Mesenchymal stem cell (in vitro differentiated cells and primary cell): ENCODE results near the gene SNX8.

ENCODE experiments used
- DNase-seq: peaks from one replicate; pipeline ENCODE4 v3.0.0-alpha.2; 2013
- H2AFZ ChIP-seq: one replicate; pipeline ENCODE4 v1.6.1; 2013; ENCODE audit warnings: low read depth, mild to moderate bottlenecking, control low read depth, inconsistent platforms, low read length, moderate library complexity
- H2AK5ac ChIP-seq: 2 replicates; pipeline ENCODE4 v1.6.1; 2013; ENCODE audit warnings: low read length, moderate library complexity, mild to moderate bottlenecking, inconsistent platforms; ENCODE audit not compliant: severe bottlenecking
- H2BK120ac ChIP-seq: one replicate; pipeline ENCODE4 v1.6.1; 2013; ENCODE audit warnings: low read depth, mild to moderate bottlenecking, inconsistent platforms, low read length, moderate library complexity
- H2BK12ac ChIP-seq, 2 experiments: one replicate each; pipeline ENCODE4 v1.6.1; 2013; ENCODE audit warnings: inconsistent platforms in 2 of 2, low read length in 2 of 2, mild to moderate bottlenecking in 2 of 2, moderate library complexity in 2 of 2, control low read depth in 1 of 2
- H2BK15ac ChIP-seq: one replicate; pipeline ENCODE4 v1.6.1; 2013; ENCODE audit warnings: mild to moderate bottlenecking, low read depth, inconsistent platforms; ENCODE audit not compliant: poor library complexity, severe bottlenecking
- H2BK5ac ChIP-seq: 2 replicates; pipeline ENCODE4 v1.6.1; 2013; ENCODE audit warnings: low read depth, mild to moderate bottlenecking, low read length, control low read depth, inconsistent platforms; ENCODE audit not compliant: poor library complexity, severe bottlenecking
- H3K14ac ChIP-seq, 2 experiments: one replicate each; pipeline ENCODE4 v1.6.1; 2013; ENCODE audit warnings: inconsistent platforms in 2 of 2, low read length in 2 of 2, control low read depth in 1 of 2, mild to moderate bottlenecking in 1 of 2, moderate library complexity in 1 of 2
- H3K18ac ChIP-seq, 2 experiments: one replicate each; pipeline ENCODE4 v1.6.1; 2013; ENCODE audit warnings: inconsistent platforms in 2 of 2, low read length in 2 of 2, control low read depth in 1 of 2, low read depth in 1 of 2, mild to moderate bottlenecking in 1 of 2
- H3K23ac ChIP-seq, 2 experiments: one replicate each; pipeline ENCODE4 v1.6.1; 2013; ENCODE audit warnings: inconsistent platforms in 2 of 2, low read length in 2 of 2, mild to moderate bottlenecking in 2 of 2, moderate library complexity in 2 of 2, control low read depth in 1 of 2
- H3K27ac ChIP-seq: 2 replicates; pipeline ENCODE4 v1.5.1; 2013; ENCODE audit warnings: mild to moderate bottlenecking, moderate library complexity, low read length, control low read depth, inconsistent platforms; ENCODE audit not compliant: poor library complexity, severe bottlenecking
- H3K27me3 ChIP-seq, 2 experiments: 2 replicates each; pipeline versions ENCODE4 v1.6.1 to v1.7.0; 2013; ENCODE audit warnings: low read length in 2 of 2, mild to moderate bottlenecking in 2 of 2, moderate library complexity in 2 of 2, control low read depth in 1 of 2, inconsistent platforms in 1 of 2; ENCODE audit not compliant: control insufficient read depth in 1 of 2, insufficient read depth in 1 of 2
- H3K36me3 ChIP-seq, 2 experiments: 2 replicates each; pipeline versions ENCODE4 v1.6.1 to v1.7.0; 2013; ENCODE audit warnings: low read length in 2 of 2, control low read depth in 1 of 2, inconsistent platforms in 1 of 2, low read depth in 1 of 2, mild to moderate bottlenecking in 1 of 2; ENCODE audit not compliant: insufficient read depth in 2 of 2, control insufficient read depth in 1 of 2
- H3K4ac ChIP-seq, 2 experiments: one replicate each; pipeline ENCODE4 v1.6.1; 2013; ENCODE audit warnings: inconsistent platforms in 2 of 2, low read length in 2 of 2, mild to moderate bottlenecking in 2 of 2, moderate library complexity in 2 of 2, control low read depth in 1 of 2, low read depth in 1 of 2
- H3K4me1 ChIP-seq: 2 replicates; pipeline ENCODE4 v1.6.1; 2013; ENCODE audit warnings: low read depth, low read length, control low read depth; ENCODE audit not compliant: control insufficient read depth, insufficient read depth
- H3K4me2 ChIP-seq: 2 replicates; pipeline ENCODE4 v1.6.1; 2013; ENCODE audit warnings: low read length, mild to moderate bottlenecking, inconsistent platforms; ENCODE audit not compliant: poor library complexity, severe bottlenecking
- H3K4me3 ChIP-seq, 2 experiments: 2 replicates each; pipeline versions ENCODE4 v1.5.1 to v1.7.0; 2013; ENCODE audit warnings: low read length in 2 of 2, mild to moderate bottlenecking in 2 of 2, control low read depth in 1 of 2, low read depth in 1 of 2; ENCODE audit not compliant: insufficient read depth in 1 of 2
- H3K79me1 ChIP-seq: replicated peaks from 2 replicates; pipeline ENCODE4 v1.6.1; 2013; ENCODE audit warnings: mild to moderate bottlenecking, control low read depth, low read length, inconsistent platforms; ENCODE audit not compliant: poor library complexity, severe bottlenecking
- H3K9ac ChIP-seq: 2 replicates; pipeline ENCODE4 v1.7.0; 2013; ENCODE audit warnings: mild to moderate bottlenecking, low read length, moderate library complexity
- H3K9me3 ChIP-seq: 2 replicates; pipeline ENCODE4 v1.7.0; 2013; ENCODE audit warnings: mild to moderate bottlenecking, low read length; ENCODE audit not compliant: control insufficient read depth
- H4K8ac ChIP-seq: one replicate; pipeline ENCODE4 v1.6.1; 2013; ENCODE audit warnings: inconsistent platforms, mild to moderate bottlenecking, low read length, moderate library complexity
- H4K91ac ChIP-seq: one replicate; pipeline ENCODE4 v1.6.1; 2013; ENCODE audit warnings: mild to moderate bottlenecking, low read length, inconsistent platforms
- WGBS: methylation state at CpG from one replicate; pipeline ENCODE4 v1.1.7; 2013; ENCODE audit warnings: mixed read lengths; 5-methylcytosine and 5-hydroxymethylcytosine counted together

The SNX8 gene

GRCh38 chr7:2229467-2229866 lies 84.8 kb downstream of the SNX8 start:
- no peak overlapping the region for H3K27ac ChIP-seq
- no peak overlapping the region for H3K23ac ChIP-seq
- H2BK15ac ChIP-seq = no peak overlapping the region
- H4K8ac ChIP-seq = no peak overlapping the region
- H3K4me2 ChIP-seq = no peak overlapping the region
- H2BK5ac ChIP-seq = no peak overlapping the region
- no peak overlapping the region for H2AK5ac ChIP-seq
- peaks cover 42 to 57% of the 10 kb centered on the region in 2 experiments for H3K36me3 ChIP-seq
- H3K9ac ChIP-seq = no peak overlapping the region
- H3K27me3 ChIP-seq = no peaks in the 10 kb centered on the region
- no peaks in the 10 kb centered on the region for H3K9me3 ChIP-seq
- peaks cover 8% of the 10 kb centered on the region for H3K4me1 ChIP-seq
- H2BK120ac ChIP-seq = no peak overlapping the region
- no peak overlapping the region for H3K4ac ChIP-seq
- no peak overlapping the region for H4K91ac ChIP-seq
- no peak overlapping the region for H2AFZ ChIP-seq
- peaks cover 48% of the 10 kb centered on the region for H3K79me1 ChIP-seq
- H3K4me3 ChIP-seq = no peak overlapping the region
- H3K18ac ChIP-seq = no peak overlapping the region
- DNase-seq = no peak
- no peak overlapping the region for H2BK12ac ChIP-seq
- H3K14ac ChIP-seq = no peak overlapping the region
- 96% methylated on average over 7 of the region's 7 CpGs for WGBS

- Histone ChIP-seq H2AFZ (no peak overlapping the region), H2BK12ac (no peak overlapping the region), H3K4me3 (no peak overlapping the region), H3K9ac (no peak overlapping the region), H4K91ac (no peak overlapping the region), H3K27ac (no peak overlapping the region), H4K8ac (no peak overlapping the region), H3K18ac (no peak overlapping the region), H2BK5ac (no peak overlapping the region), H3K9me3 (no peaks in the 10 kb centered on the region), H3K79me1 (peaks cover 53% of the 10 kb centered on the region), H3K4me1 (peaks cover 8% of the 10 kb centered on the region), H3K23ac (no peak overlapping the region), H2BK15ac (no peak overlapping the region), H3K4ac (no peak overlapping the region), H3K36me3 (peaks cover 41 to 61% of the 10 kb centered on the region in 2 experiments), H3K27me3 (no peaks in the 10 kb centered on the region), H3K4me2 (no peak overlapping the region), H2BK120ac (no peak overlapping the region), H2AK5ac (no peak overlapping the region), H3K14ac (no peak overlapping the region)
- no peak for DNase-seq
- 97% methylated on average over 8 of the region's 8 CpGs for WGBS
These were observed 85.3 kb downstream of the SNX8 start for GRCh38 chr7:2228921-2229320.

- H3K18ac ChIP-seq = no peak overlapping the region
- H3K23ac ChIP-seq = no peak overlapping the region
- no peak overlapping the region for H2BK15ac ChIP-seq
- no peak overlapping the region for H4K91ac ChIP-seq
- H3K4me2 ChIP-seq = no peak overlapping the region
- peaks cover 65% of the 10 kb centered on the region for H3K79me1 ChIP-seq
- H3K4ac ChIP-seq = no peak overlapping the region
- WGBS = 96% methylated on average over 15 of the region's 15 CpGs
- H3K9ac ChIP-seq = no peak overlapping the region
- no peaks in the 10 kb centered on the region for H3K27me3 ChIP-seq
- no peak overlapping the region for H3K27ac ChIP-seq
- H3K4me1 ChIP-seq = peaks cover 8% of the 10 kb centered on the region
- DNase-seq = no peak
- H3K4me3 ChIP-seq = no peak overlapping the region
- no peaks in the 10 kb centered on the region for H3K9me3 ChIP-seq
- H3K36me3 ChIP-seq = peaks cover 43 to 73% of the 10 kb centered on the region in 2 experiments
- H2BK5ac ChIP-seq = no peak overlapping the region
- H2BK12ac ChIP-seq = no peak overlapping the region
- H4K8ac ChIP-seq = no peak overlapping the region
- no peak overlapping the region for H2AFZ ChIP-seq
- H2BK120ac ChIP-seq = no peak overlapping the region
- no peak overlapping the region for H2AK5ac ChIP-seq
- H3K14ac ChIP-seq = no peak overlapping the region
These were observed 86.5 kb downstream of the SNX8 start for GRCh38 chr7:2227699-2228098.

GRCh38 chr7:2225830-2226229 lies 88.4 kb downstream of the SNX8 start:
- no peak overlapping the region for H2BK15ac ChIP-seq
- no peaks in the 10 kb centered on the region for H3K27me3 ChIP-seq
- WGBS = 96% methylated on average over 12 of the region's 13 CpGs
- H3K18ac ChIP-seq = no peak overlapping the region
- H3K9me3 ChIP-seq = no peaks in the 10 kb centered on the region
- peak overlapping the region; percentile 27 for H4K91ac ChIP-seq
- no peak overlapping the region for H3K4me3 ChIP-seq
- no peak overlapping the region for H3K14ac ChIP-seq
- H3K4me2 ChIP-seq = no peak overlapping the region
- H3K27ac ChIP-seq = no peak overlapping the region
- H2BK12ac ChIP-seq = no peak overlapping the region
- H4K8ac ChIP-seq = no peak overlapping the region
- H3K4ac ChIP-seq = no peak overlapping the region
- no peak overlapping the region for H2AFZ ChIP-seq
- H3K79me1 ChIP-seq = peaks cover 74% of the 10 kb centered on the region
- H3K23ac ChIP-seq = no peak overlapping the region
- H3K4me1 ChIP-seq = peaks cover 1% of the 10 kb centered on the region
- H2BK5ac ChIP-seq = no peak overlapping the region
- H2AK5ac ChIP-seq = no peak overlapping the region
- H3K9ac ChIP-seq = no peak overlapping the region
- peaks cover 58 to 91% of the 10 kb centered on the region in 2 experiments for H3K36me3 ChIP-seq
- H2BK120ac ChIP-seq = no peak overlapping the region
- DNase-seq = no peak
